NOMO-1 treated with DMSO at 0.1 percent for 48 hours (cell line): Measurements from ENCODE around the gene TRIM33.

Experiments used
- DNase-seq: peaks from one replicate; lab custom pipeline; 2025; ENCODE audit not compliant: unreplicated experiment; lab: John Stamatoyannopoulos, UW

The TRIM33 gene

DNA sequence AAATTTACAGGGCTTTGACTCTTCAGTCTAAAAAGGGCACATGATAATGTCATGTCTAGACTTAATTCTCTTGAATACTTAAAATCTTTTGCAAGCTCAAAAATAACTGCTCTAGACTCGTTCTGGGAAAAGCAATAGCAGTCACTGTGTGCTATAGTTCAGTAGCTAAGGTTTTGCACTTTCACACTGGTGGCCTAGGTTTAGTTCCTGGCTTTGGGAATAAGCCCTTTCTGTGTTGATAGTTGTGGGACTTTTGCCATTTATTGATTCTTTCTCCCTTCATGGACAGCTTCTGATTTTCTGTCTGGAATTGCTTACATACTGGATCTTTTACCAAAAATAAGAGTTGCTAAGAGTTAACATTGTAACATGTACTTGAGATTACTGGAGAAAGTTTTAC is 151.2 kb downstream of the TRIM33 start:
- no peak for DNase-seq

DNA sequence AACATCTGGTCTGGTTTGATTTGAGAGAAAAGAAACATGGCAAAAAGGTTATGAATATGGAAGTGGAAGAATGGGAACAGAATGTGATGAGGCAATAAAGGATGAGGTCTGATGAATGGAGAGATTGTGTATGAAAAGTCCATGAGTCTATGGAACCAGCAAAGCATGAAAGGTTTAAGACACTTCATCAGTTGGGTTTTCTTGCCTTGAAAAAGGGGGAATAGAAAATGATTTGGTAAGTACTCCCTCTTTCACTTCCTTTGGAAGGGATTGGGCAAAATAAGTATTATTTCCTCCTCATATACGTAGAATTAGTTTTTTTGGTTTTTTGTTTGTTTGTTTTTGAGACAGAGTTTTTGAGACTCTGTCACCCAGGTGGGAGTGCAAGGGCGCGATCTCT is 155.8 kb downstream of the TRIM33 start:
- no peak for DNase-seq

DNA sequence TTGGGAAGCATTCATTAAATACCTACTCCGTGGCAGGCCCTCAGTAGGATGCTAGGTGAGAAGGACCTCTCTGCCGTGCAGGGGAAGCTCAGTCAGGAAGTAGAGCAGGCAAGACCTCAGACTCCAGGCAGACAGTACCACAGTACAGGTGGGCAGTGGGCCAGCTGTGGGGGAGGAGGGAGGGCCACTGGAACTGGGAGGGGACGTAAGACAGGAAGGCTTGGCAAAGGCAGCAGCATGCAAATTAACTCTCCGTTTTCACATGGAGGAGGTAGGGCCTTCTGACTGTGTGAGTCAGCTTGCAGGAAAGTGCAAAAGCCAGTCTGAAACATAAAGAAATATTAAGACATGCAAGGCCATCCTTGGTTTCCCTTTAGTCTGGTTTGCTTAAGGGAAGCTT is 157.7 kb downstream of the TRIM33 start:
- DNase-seq = no peak

DNA sequence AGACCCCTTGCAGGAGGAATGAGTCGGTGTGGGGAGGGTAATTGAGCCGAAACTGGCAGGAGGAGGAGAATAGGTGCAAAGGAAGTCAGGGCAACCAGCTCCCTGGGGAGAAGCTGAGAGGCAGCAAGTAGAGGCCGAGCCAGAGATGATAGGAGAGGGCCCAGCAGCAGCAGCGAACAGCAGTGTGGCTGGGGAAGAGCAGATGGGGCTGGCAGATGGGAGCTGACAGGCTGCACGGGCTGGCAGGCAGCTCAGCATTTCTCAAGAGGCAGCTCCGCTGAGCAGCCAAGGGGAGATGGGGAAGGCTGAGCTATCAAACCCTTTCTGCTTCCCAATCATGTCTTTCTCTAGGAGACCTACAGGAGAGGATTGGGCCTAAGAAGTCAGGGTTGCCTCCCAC is 158.2 kb downstream of the TRIM33 start:
- DNase-seq = no peak

DNA sequence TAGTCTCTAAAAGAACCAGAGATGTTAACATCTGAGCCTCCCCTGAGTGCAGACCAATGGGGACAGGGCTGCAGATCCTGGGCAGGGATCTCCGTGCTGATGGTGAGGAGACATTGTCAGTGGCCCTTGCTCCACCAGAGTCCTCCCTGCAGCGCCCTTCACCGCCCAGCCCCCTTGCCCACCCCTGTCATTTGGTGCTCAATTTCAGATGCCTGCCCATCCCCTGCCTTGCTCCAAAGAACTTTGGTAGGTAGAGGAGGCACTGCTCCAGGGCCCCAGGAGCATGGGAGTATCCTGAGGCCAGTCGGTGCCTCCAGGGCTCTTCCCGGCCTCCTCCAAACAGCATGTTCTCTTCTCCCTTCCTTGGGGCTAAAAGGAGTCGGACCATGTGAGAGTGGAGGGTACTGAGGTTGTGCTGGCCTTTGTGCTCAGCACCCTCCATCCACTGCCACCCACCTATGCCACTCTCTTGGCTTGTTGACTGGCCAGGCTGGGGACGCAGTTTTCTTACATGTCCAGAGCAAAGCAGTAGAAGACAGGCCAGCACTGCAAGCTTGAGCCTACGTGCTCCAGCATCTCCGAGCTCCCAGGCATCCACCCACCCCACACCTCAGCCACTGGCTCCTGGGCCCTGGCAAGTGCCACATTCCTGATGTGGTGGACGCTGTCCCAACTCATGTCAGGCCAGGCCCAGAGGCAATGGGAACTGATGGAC is 160.1 kb downstream of the TRIM33 start:
- no peak for DNase-seq

DNA sequence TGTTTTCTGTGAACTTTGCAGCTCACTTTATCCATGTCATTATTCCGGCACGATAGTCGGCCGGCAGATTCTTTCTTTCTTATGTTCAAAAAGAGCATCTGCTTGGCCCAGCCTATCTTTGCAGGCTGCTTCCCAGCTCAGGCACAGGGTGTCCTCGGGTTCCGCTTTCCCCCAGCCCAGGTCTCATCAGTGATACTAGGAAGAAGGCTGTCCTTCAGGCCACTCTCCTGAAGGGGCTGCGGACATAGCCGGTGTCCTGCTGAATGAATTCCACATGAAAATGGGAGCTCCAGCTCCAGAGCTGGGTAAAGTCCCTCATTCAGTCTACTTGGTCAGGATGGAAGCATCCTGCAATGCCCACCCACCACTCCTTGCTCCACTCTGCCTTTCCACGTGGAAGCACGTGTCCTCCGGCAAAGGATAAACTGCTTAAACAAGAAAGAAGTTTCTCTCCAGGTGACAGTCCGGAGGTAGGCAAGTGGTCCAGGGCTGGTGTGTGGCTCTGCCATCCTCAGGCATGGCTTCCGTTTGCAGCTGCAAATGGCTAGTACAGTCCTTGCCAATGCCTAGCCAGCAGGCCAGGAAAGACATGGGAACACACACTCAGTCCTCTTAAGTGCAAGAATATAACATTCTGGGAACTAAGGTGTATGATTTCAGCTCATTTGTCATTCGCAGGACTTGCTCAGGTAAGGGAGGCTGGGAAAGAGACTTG is 161.0 kb downstream of the TRIM33 start:
- no peak for DNase-seq

DNA sequence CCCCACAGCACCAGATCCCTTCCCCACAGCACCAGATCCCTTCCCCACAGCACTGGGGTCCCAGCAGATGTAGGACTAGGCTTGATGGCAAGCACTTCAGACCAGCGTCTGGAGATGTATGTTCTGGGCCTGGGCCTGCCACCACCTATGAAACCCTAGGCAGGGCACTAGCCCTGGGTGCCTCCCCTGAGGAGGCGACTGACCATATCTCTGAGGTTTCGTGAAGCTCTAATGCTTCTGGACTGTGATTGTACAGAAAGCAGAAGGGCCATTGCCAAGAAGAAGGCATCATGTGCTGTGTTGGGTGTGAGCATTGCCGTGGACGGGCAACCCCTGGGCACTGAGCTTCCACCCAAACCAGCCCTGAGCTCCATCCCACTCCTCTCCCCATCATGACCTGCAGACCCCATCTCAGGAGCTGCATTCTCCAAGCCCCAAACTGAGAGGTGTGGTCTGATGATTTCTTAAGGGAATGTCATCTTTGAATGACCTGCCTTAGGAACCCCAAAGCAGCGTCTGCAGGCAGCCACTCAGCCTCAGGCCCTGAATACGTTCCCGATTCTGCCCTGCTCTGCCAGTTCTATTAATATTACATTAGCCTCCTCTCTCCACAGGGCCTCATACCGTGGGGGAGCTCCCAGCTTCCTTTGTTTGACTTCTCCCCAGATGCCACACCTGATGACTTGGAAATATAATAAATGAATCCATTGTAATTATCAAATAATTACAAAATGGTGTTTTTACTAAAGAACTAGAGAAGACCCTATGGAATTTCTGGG is 163.4 kb downstream of the TRIM33 start:
- DNase-seq = no peak

DNA sequence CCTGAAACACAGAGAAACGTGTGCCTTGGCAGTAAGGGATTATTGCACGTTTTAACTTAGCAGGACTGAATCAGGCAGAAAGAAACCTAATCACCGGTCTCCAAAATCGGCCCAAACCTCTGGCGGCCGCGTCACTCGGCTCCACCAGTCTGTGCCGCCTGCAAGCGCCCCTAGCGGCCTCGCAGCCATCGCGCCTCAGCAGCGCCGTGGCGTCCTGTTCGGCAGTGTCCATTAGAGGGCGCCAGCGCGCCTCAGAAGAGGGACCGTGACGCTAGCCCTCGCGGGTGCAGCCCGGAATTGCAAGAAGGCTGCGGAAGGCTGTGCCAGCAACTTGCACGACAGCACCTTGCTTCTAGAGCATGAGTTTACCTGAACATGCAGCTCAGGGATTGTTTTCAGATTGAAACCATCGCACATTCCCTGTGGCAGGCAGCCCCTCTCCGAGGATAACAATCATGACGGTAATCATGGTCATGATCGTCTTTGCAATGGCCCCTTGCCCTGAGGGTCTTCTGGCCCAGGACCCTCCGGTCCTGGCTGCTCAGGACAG is 164.4 kb downstream of the TRIM33 start:
- peak; percentile 90 for DNase-seq

DNA sequence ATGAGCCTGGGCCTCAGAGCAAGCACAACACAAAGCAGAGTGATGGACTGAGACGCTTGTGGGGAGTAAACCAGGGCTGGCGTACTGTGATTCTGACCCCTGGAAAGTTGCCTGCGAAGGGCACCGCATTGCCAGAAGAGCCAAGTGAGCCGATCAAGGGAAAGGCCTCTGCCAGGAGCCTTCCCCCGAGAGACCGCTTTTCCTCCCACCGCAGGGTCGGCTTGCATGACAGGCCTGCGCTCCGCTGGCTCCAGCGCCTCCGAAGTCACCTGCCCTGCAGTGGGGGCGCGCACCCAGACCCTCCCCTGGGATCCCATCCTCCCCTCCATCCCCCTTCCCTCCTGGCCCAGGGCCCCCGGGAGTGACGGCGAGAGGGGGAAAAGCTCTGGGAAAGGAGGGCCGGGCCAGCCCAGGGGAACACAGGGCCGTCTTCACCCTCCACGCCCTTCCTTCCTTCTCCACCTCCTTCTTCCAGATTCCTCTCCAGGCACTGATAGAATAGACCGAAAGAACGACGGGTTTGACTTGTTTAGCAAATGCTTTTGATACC is 165.0 kb downstream of the TRIM33 start:
- DNase-seq = no peak

DNA sequence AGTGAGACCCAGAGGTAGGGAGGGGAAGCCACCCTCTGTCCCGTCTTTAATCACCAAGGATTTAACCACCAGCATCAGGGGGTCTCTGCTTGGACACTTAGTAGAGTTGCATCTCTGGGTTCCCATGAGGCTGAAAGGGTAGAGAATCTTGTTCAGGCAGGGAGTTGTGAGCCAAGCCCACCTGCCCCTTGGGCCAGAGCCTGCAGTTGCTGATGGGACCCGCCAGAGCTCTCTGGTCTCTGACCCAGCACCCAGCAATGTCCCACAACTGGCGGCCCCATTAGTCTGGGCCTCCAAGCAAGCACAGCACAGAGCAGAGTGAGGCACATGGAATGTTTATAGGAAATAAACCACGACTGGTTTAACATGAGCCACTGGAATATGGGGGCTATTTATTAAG is 166.3 kb downstream of the TRIM33 start:
- no peak for DNase-seq
